Kidney epithelial cell (primary cell): Measurements from ENCODE around the gene MZB1. TPM values are rescaled to one million over a fixed set of nuclear protein-coding genes. Genes with fewer than 3 reads are reported as not detected.
A peak's percentile ranks its signal among the peaks of the same experiment; 100 is the strongest.

ENCODE experiments used
- DNase-seq: peaks from one replicate; pipeline ENCODE4 v3.0.0-alpha.2; 2010; ENCODE audit warnings: low read depth
- H3K27me3 ChIP-seq: 2 replicates; pipeline ENCODE4 v1.6.0; 2011; ENCODE audit warnings: low read length; ENCODE audit not compliant: control insufficient read depth, insufficient read depth
- H3K36me3 ChIP-seq: 2 replicates; pipeline ENCODE4 v1.5.1; 2011; ENCODE audit warnings: low read length; ENCODE audit not compliant: control insufficient read depth, insufficient read depth
- H3K4me3 ChIP-seq: 2 replicates; pipeline ENCODE4 v1.5.1; 2011; ENCODE audit warnings: low read depth, mild to moderate bottlenecking, control low read depth, low read length
- CTCF ChIP-seq: IDR thresholded peaks from 2 replicates; pipeline ENCODE4 v1.5.1; 2011; ENCODE audit warnings: mild to moderate bottlenecking, moderate library complexity, low read length, control low read depth, inconsistent platforms; ENCODE audit not compliant: insufficient read depth, poor library complexity, severe bottlenecking
- total RNA-seq: library from RNA; depleted of rRNA; stranded (reverse); fragments of >200 nt; gene quantifications from 2 replicates; pipeline ENCODE4 v1.2.3, GENCODE V29; 2015

Gene MZB1
- total RNA-seq, 1 donor from 2014 or later, result not detected

- H3K27me3 ChIP-seq, result no peaks in the 10 kb centered on the region
- H3K4me3 ChIP-seq, result no peak overlapping the region
- peaks cover 2% of the 10 kb centered on the region for H3K36me3 ChIP-seq
- TF ChIP-seq CTCF, result peak; percentile 45
- no peak for DNase-seq
Measured at GRCh38 chr5:139402561-139403158, 12.9 kb upstream of the MZB1 start.

- Histone ChIP-seq H3K27me3 (no peaks in the 10 kb centered on the region), H3K4me3 (no peak overlapping the region), H3K36me3 (peaks cover 2% of the 10 kb centered on the region)
- TF ChIP-seq CTCF, result no peak
- no peak for DNase-seq
Measured at GRCh38 chr5:139401546-139401945, 11.8 kb upstream of the MZB1 start.

GRCh38 chr5:139399501-139400121 is 9.9 kb upstream of the MZB1 start:
- TF ChIP-seq CTCF, result no peak
- H3K4me3 ChIP-seq, result no peak overlapping the region
- H3K27me3 ChIP-seq, result peaks cover 2% of the 10 kb centered on the region
- DNase-seq, result no peak
- peaks cover 2% of the 10 kb centered on the region for H3K36me3 ChIP-seq

GRCh38 chr5:139397921-139398320 is 8.2 kb upstream of the MZB1 start:
- TF ChIP-seq CTCF, result no peak
- DNase-seq, result no peak
- Histone ChIP-seq H3K4me3 (no peak overlapping the region), H3K36me3 (peaks cover 2% of the 10 kb centered on the region), H3K27me3 (peaks cover 18% of the 10 kb centered on the region)

GRCh38 chr5:139396691-139397090 is 7.0 kb upstream of the MZB1 start:
- H3K27me3 ChIP-seq, result peaks cover 20% of the 10 kb centered on the region
- TF ChIP-seq CTCF, result no peak
- no peaks in the 10 kb centered on the region for H3K36me3 ChIP-seq
- no peak overlapping the region for H3K4me3 ChIP-seq
- DNase-seq, result no peak

- H3K4me3 ChIP-seq, result no peak overlapping the region
- peak; percentile 1 for TF ChIP-seq CTCF
- H3K27me3 ChIP-seq, result peaks cover 20% of the 10 kb centered on the region
- no peak for DNase-seq
- H3K36me3 ChIP-seq, result no peaks in the 10 kb centered on the region
Measured at GRCh38 chr5:139395844-139396640, 6.3 kb upstream of the MZB1 start.
